ENCODE measurements around the gene JCHAIN. TPM values are rescaled to one million over a fixed set of nuclear protein-coding genes. Genes with fewer than 3 reads are reported as not detected.

The JCHAIN gene
- total and polyA plus RNA-seq, 2 of the 4 experiments (the other 2 are of a cell fraction): 0.72 to 0.86 TPM

DNA sequence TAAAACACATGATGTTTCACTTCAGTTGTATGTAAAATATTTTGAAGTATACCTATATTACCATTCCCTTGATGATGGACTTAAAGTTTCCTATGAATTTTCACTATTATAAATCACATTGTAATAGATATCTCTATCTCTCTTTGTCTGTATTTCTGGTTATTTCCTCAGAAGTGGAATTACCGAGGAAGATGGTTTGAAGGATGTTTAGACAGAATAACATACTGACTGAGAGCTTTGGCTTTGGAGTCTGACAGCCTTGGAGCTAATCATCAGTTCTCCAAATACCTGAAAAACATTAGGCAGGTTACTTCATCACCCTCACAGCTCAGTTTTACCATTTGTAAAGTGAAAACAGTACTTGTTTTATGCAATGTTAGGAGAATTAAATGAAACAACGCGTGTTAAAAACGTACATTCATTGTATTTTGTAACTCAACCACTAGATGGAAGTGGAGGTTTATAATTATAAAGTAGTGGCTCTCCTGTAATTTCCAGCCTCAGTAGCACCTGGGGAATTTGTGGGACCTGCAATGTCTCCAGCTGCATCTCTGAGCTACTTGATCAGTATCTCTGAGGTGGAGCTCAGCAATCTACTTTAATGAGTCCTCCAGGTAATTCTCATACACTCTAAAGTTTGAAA lies 14.3 kb downstream of the JCHAIN start:
- in situ Hi-C loops (cut with MboI; ENCODE audit: low sequenced_read_pairs) (no loop called here), intact Hi-C loops (cut with micrococcal nuclease) (loop anchor here (1.0 to 2.0 kb wide), 2 partner anchors 532 to 1061 kb away; no protein-coding TSS in a partner anchor), dilution Hi-C loops (cut with HindIII; ENCODE audit: low sequenced_read_pairs, unreplicated experiment) (no loop called here)
- DNase-seq (peak; percentile 52), ATAC-seq (ENCODE audit: low read depth) (peak; percentile 88)
- peak overlapping the region; percentile 99 for H3K4me2 ChIP-seq (ENCODE audit: low read depth, low read length)
- no peaks in the 10 kb centered on the region for H3K9me3 ChIP-seq (ENCODE audit: control insufficient read depth, insufficient read depth, low read length)
- peak overlapping the region in 1 of 2 experiments; percentile 91; a peak in 2 of 4 replicates for H4K8ac ChIP-seq (ENCODE audit: low read depth in 2 of 2, low read length in 2 of 2)
- peak overlapping the region; percentile 62; the same call in 1 of the 2 replicates for H2BK120ac ChIP-seq (ENCODE audit: low read depth, low read length)
- ChIA-PET POLR2A (ENCODE audit: unreplicated experiment) (interaction anchor here (0.6 kb wide), 1 partner anchor 294 kb away, joined by 14 read pairs; no protein-coding TSS in a partner anchor), CTCF (interaction anchor here (0.5 to 1.6 kb wide), 9 partner anchors 9 to 358 kb away, joined by 3 to 6 read pairs (median 4); no protein-coding TSS in a partner anchor)
- peak overlapping the region; percentile 88; the same call in 1 of the 2 replicates for H3K23ac ChIP-seq (ENCODE audit: low read depth, low read length)
- no peaks in the 10 kb centered on the region for H3K36me3 ChIP-seq (ENCODE audit: control insufficient read depth, insufficient read depth, low read length)
- H3K4me3 ChIP-seq (ENCODE audit: insufficient read depth, low read depth, low read length): no peak overlapping the region; the same call in 1 of the 2 replicates
- no CpG with 5 or more reads among the region's 4 CpGs for WGBS, 2 experiments (ENCODE audit: extremely low coverage in 2 of 2, insufficient read length in 1 of 2)
- no peak overlapping the region for H2AK5ac ChIP-seq (ENCODE audit: low read depth, low read length)
- H3K56ac ChIP-seq (ENCODE audit: extremely low read depth, insufficient read depth, low read length): no peak overlapping the region
- H3K4me1 ChIP-seq (ENCODE audit: control insufficient read depth, insufficient read depth, low read length): peaks cover 2% of the 10 kb centered on the region; the same call in 1 of the 2 replicates
- no peak overlapping the region for H3K27ac ChIP-seq (ENCODE audit: insufficient read depth, low read length)
- peak overlapping the region; percentile 95; the same call in 1 of the 2 replicates for H4K5ac ChIP-seq (ENCODE audit: low read depth, low read length)
- H3K9ac ChIP-seq (ENCODE audit: low read depth, low read length): peak overlapping the region; percentile 57; the same call in 1 of the 2 replicates
- 0 out of 2 replicates have a peak overlapping the region, but pooled peaks have one; percentile 81 for H3K14ac ChIP-seq (replicated peaks; ENCODE audit: low read depth, low read length)
- H3K4ac ChIP-seq (ENCODE audit: low read depth, low read length): peak overlapping the region; percentile 65; the same call in 1 of the 2 replicates
- H2BK20ac ChIP-seq (ENCODE audit: low read depth, low read length): peak overlapping the region; percentile 87; the same call in 1 of the 2 replicates
- H3K27me3 ChIP-seq (ENCODE audit: control insufficient read depth, insufficient read depth, low read length): no peaks in the 10 kb centered on the region
- TF ChIP-seq MXI1 (IDR thresholded peaks at IDR 0.05; ENCODE audit: borderline replicate concordance, low read depth, low read length): no peak
- peak; percentile 63 for TF ChIP-seq CTCF (conservative IDR thresholded peaks at IDR 0.05; ENCODE audit: low read depth, low read length)
- TF ChIP-seq BHLHE40 (IDR thresholded peaks at IDR 0.05; ENCODE audit: low read depth, low read length): no peak
- TF ChIP-seq USF2 (IDR thresholded peaks at IDR 0.05; ENCODE audit: low read depth, low read length): no peak
- no peak for TF ChIP-seq CHD1 (IDR thresholded peaks at IDR 0.05; ENCODE audit: low read depth, low read length)
- TF ChIP-seq RAD21 (IDR thresholded peaks at IDR 0.05; ENCODE audit: low read length): peak; percentile 75
- no peak for TF ChIP-seq RFX5 (IDR thresholded peaks at IDR 0.05; ENCODE audit: low read depth, low read length)
- TF ChIP-seq SMC3 (IDR thresholded peaks at IDR 0.05; ENCODE audit: low read depth, low read length): peak; percentile 55
- no peak for TF ChIP-seq POLR2A (IDR thresholded peaks at IDR 0.05; ENCODE audit: low read depth, low read length)
- no peak for TF ChIP-seq FOS (IDR thresholded peaks at IDR 0.05; ENCODE audit: low read depth, low read length)
- TF ChIP-seq NFE2L2 (IDR thresholded peaks at IDR 0.05; ENCODE audit: low read depth, low read length): no peak
- no peak overlapping the region for H2BK15ac ChIP-seq (ENCODE audit: low read depth, low read length)
- H4K20me1 ChIP-seq (ENCODE audit: insufficient read depth, low read length): no peaks in the 10 kb centered on the region
- H2BK5ac ChIP-seq (ENCODE audit: low read depth, low read length, poor library complexity, severe bottlenecking): peak overlapping the region; percentile 52
- no peaks in the 10 kb centered on the region for H3K79me1 ChIP-seq (ENCODE audit: low read depth in 1 of 2, low read length in 2 of 2)
- no TSS peak for BruUV-seq (replicated peaks)
- H4K91ac ChIP-seq (ENCODE audit: insufficient read depth, low read depth, low read length): no peak overlapping the region
- peak overlapping the region; percentile 93; the same call in 1 of the 2 replicates for H3K18ac ChIP-seq (ENCODE audit: low read depth, low read length)
- H2AK9ac ChIP-seq (replicated peaks; ENCODE audit: low read depth, low read length, poor library complexity): no peak overlapping the region
- peak overlapping the region; percentile 11 for H2AFZ ChIP-seq (replicated peaks; ENCODE audit: low read length, poor library complexity)
- no peaks in the 10 kb centered on the region for H3K9me1 ChIP-seq (ENCODE audit: insufficient read depth, low read length)

Data from IMR-90 (cell line).